ENCODE measurements around the gene TRIO.

TRIO gene

GRCh38 chr5:14267166-14267838 lies 124.2 kb downstream of the TRIO start:
- H2AFZ ChIP-seq: no peak overlapping the region
- no peaks in the 10 kb centered on the region for H3K36me3 ChIP-seq (ENCODE audit: control insufficient read depth, insufficient read depth, low read length)
- H3K27ac ChIP-seq: no peak overlapping the region
- no peaks in the 10 kb centered on the region for H3K9me3 ChIP-seq (ENCODE audit: control insufficient read depth, low read length)
- H3K4me2 ChIP-seq (ENCODE audit: low read length): no peak overlapping the region
- no peak overlapping the region for H3K4me3 ChIP-seq (ENCODE audit: low read depth, low read length)
- H3K9ac ChIP-seq: no peak overlapping the region
- no peak for TF ChIP-seq CTCF (IDR thresholded peaks at IDR 0.05)
- peaks cover 22% of the 10 kb centered on the region for H3K4me1 ChIP-seq
- no peaks in the 10 kb centered on the region for H3K27me3 ChIP-seq (ENCODE audit: control insufficient read depth, insufficient read depth, low read length)
- H3K79me2 ChIP-seq: peaks cover 9% of the 10 kb centered on the region

GRCh38 chr5:14267991-14268708 lies 125.0 kb downstream of the TRIO start:
- H2AFZ ChIP-seq: no peak overlapping the region
- no peak for TF ChIP-seq CTCF (IDR thresholded peaks at IDR 0.05)
- no peak overlapping the region for H3K9ac ChIP-seq
- no peak overlapping the region for H3K27ac ChIP-seq
- H3K9me3 ChIP-seq (ENCODE audit: control insufficient read depth, low read length): no peaks in the 10 kb centered on the region
- no peak overlapping the region for H3K4me3 ChIP-seq (ENCODE audit: low read depth, low read length)
- H3K36me3 ChIP-seq (ENCODE audit: control insufficient read depth, insufficient read depth, low read length): no peaks in the 10 kb centered on the region
- peaks cover 9% of the 10 kb centered on the region for H3K79me2 ChIP-seq
- no peak overlapping the region for H3K4me2 ChIP-seq (ENCODE audit: low read length)
- no peaks in the 10 kb centered on the region for H3K27me3 ChIP-seq (ENCODE audit: control insufficient read depth, insufficient read depth, low read length)
- H3K4me1 ChIP-seq: peaks cover 22% of the 10 kb centered on the region

- Histone ChIP-seq H3K4me1 (peaks cover 22% of the 10 kb centered on the region), H3K27me3 (ENCODE audit: control insufficient read depth, insufficient read depth, low read length) (no peaks in the 10 kb centered on the region), H3K4me2 (ENCODE audit: low read length) (no peak overlapping the region), H3K36me3 (ENCODE audit: control insufficient read depth, insufficient read depth, low read length) (no peaks in the 10 kb centered on the region), H2AFZ (no peak overlapping the region), H3K9ac (no peak overlapping the region), H3K4me3 (ENCODE audit: low read depth, low read length) (no peak overlapping the region), H3K79me2 (peaks cover 9% of the 10 kb centered on the region), H3K9me3 (ENCODE audit: control insufficient read depth, low read length) (no peaks in the 10 kb centered on the region), H3K27ac (no peak overlapping the region)
- no peak for TF ChIP-seq CTCF (IDR thresholded peaks at IDR 0.05)
Measured at GRCh38 chr5:14268738-14269137, 125.6 kb downstream of the TRIO start.

- Histone ChIP-seq H3K9ac (no peak overlapping the region), H3K4me2 (ENCODE audit: low read length) (no peak overlapping the region), H3K27ac (no peak overlapping the region), H3K4me3 (ENCODE audit: low read depth, low read length) (no peak overlapping the region), H3K36me3 (ENCODE audit: control insufficient read depth, insufficient read depth, low read length) (no peaks in the 10 kb centered on the region), H2AFZ (no peak overlapping the region), H3K9me3 (ENCODE audit: control insufficient read depth, low read length) (no peaks in the 10 kb centered on the region), H3K79me2 (peaks cover 9% of the 10 kb centered on the region), H3K4me1 (peaks cover 22% of the 10 kb centered on the region), H3K27me3 (ENCODE audit: control insufficient read depth, insufficient read depth, low read length) (no peaks in the 10 kb centered on the region)
- no peak for TF ChIP-seq CTCF (IDR thresholded peaks at IDR 0.05)
Measured at GRCh38 chr5:14269395-14269794, 126.3 kb downstream of the TRIO start.
